ENCODE data around the gene UBASH3A.

DNA sequence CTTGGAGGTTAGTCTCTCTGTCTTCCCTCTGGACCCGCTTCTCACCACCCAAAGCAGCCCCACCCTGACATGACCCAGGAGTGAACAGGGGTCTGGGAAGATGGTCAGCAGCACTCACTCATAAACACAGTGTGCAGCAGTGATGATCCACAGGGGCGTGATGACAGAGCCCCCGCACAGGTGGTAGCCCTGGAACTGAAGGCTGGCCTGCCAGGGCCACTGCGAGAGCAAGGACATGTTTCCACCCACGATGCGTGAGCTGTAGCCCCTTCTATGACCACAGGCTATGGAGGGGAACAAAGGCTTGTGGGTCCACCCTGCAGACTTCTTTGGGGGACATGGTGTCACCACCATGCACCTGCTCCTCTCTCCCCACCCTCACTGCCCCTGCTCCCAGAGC lies 20.8 kb upstream of the UBASH3A start:
- TF ChIP-seq, protein P1, sequence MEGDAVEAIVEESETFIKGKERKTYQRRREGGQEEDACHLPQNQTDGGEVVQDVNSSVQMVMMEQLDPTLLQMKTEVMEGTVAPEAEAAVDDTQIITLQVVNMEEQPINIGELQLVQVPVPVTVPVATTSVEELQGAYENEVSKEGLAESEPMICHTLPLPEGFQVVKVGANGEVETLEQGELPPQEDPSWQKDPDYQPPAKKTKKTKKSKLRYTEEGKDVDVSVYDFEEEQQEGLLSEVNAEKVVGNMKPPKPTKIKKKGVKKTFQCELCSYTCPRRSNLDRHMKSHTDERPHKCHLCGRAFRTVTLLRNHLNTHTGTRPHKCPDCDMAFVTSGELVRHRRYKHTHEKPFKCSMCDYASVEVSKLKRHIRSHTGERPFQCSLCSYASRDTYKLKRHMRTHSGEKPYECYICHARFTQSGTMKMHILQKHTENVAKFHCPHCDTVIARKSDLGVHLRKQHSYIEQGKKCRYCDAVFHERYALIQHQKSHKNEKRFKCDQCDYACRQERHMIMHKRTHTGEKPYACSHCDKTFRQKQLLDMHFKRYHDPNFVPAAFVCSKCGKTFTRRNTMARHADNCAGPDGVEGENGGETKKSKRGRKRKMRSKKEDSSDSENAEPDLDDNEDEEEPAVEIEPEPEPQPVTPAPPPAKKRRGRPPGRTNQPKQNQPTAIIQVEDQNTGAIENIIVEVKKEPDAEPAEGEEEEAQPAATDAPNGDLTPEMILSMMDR (IDR thresholded peaks at IDR 0.05), result no peak
- TF ChIP-seq POLR2A (IDR thresholded peaks at IDR 0.05), result no peak
- no peak for TF ChIP-seq EP300 (IDR thresholded peaks at IDR 0.05)
